ENCODE data around the gene PTPRN2. TPM values are rescaled to one million over a fixed set of nuclear protein-coding genes. Genes with fewer than 3 reads are reported as not detected.

The PTPRN2 gene
- total RNA-seq, 4 donors from 2014 or later, result 6.6 to 10.7 (median 8.2) TPM

DNA sequence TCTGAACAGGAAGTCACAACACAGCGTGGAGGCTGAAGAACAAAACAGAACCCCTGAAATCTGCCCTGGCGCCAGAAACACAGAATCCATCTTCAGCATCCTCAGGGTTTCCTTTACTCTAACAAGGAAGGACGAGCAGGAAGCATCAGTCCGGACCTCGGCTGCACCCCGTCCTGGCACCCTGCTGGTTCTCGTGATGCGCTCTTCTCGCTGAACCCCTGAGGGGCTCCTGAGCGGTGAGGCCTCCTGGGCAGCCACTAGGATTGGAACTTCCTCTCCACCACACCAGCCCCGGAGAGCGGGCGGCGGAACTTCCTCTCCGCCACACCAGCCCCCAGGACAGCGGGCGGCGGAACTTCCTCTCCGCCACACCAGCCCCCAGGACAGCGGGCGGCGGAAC lies 461.9 kb downstream of the PTPRN2 start:
- no peaks in the 10 kb centered on the region for H3K4me1 ChIP-seq
- no peaks in the 10 kb centered on the region for H3K36me3 ChIP-seq
- no peak for DNase-seq (ENCODE audit: low spot score in 2 of 2)
- no peaks in the 10 kb centered on the region for H3K27me3 ChIP-seq
- H3K27ac ChIP-seq, result no peak overlapping the region
- no peak for TF ChIP-seq POLR2A (IDR thresholded peaks at IDR 0.05)
- TF ChIP-seq, protein P1, sequence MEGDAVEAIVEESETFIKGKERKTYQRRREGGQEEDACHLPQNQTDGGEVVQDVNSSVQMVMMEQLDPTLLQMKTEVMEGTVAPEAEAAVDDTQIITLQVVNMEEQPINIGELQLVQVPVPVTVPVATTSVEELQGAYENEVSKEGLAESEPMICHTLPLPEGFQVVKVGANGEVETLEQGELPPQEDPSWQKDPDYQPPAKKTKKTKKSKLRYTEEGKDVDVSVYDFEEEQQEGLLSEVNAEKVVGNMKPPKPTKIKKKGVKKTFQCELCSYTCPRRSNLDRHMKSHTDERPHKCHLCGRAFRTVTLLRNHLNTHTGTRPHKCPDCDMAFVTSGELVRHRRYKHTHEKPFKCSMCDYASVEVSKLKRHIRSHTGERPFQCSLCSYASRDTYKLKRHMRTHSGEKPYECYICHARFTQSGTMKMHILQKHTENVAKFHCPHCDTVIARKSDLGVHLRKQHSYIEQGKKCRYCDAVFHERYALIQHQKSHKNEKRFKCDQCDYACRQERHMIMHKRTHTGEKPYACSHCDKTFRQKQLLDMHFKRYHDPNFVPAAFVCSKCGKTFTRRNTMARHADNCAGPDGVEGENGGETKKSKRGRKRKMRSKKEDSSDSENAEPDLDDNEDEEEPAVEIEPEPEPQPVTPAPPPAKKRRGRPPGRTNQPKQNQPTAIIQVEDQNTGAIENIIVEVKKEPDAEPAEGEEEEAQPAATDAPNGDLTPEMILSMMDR (IDR thresholded peaks at IDR 0.05), result no peak
- TF ChIP-seq EP300 (IDR thresholded peaks at IDR 0.05), result no peak
- WGBS, 2 donors, result 93 to 94% methylated on average over 10 to 16 of the region's 22 CpGs
- peaks cover 0 to 32% (median 0%) of the 10 kb centered on the region in 4 donors for H3K9me3 ChIP-seq
- no peak overlapping the region for H3K4me3 ChIP-seq

DNA sequence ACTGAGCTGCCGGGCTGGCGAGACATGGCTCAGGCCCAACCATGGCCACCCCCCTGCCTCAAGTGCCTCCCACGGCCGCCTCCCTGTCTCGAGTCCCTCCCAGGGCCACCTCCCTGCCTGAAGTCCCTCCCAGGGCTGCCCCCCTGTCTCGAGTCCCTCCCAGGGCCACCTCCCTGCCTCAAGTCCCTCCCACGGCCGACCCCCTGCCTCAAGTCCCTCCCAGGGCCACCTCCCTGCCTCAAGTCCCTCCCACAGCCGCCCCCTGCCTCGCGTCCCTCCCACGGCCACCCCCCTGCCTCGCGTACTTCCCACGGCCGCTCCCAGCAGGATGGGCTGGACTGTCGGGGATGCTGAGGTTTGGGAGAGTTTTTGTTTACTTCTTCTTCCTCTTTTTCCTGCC lies 462.5 kb downstream of the PTPRN2 start:
- H3K4me1 ChIP-seq, result no peaks in the 10 kb centered on the region
- no peak overlapping the region for H3K4me3 ChIP-seq
- TF ChIP-seq POLR2A (IDR thresholded peaks at IDR 0.05), result no peak
- TF ChIP-seq EP300 (IDR thresholded peaks at IDR 0.05), result no peak
- TF ChIP-seq, protein P1 (IDR thresholded peaks at IDR 0.05), result no peak
- 88% methylated on average over 17 of the region's 17 CpGs for WGBS, 2 donors
- DNase-seq (ENCODE audit: low spot score in 2 of 2), result no peak
- peaks cover 0 to 39% (median 0%) of the 10 kb centered on the region in 4 donors for H3K9me3 ChIP-seq
- H3K27ac ChIP-seq, result no peak overlapping the region
- H3K36me3 ChIP-seq, result no peaks in the 10 kb centered on the region
- H3K27me3 ChIP-seq, result no peaks in the 10 kb centered on the region

DNA sequence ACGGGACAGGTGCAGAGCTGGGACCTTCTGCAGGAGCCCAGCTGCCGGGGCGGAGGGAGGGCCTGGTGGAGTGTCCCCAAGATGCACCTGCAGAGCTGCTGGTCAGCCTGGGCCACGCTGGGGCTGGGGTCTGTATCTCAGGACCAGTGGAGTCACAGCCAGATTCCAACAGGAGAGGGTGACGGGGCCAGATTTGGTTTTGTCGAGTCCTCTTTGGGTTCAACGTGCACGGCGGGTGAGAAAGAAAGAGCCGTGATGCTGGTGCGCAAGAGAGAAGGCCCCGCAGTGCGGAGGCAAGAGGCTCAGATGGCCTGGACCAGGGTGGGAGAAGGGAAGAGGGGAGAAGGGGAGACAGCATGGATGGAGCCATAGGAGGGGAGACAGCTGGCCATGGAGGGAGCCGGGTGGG lies 462.9 kb downstream of the PTPRN2 start:
- no peak for DNase-seq (ENCODE audit: low spot score in 2 of 2)
- 86 to 88% methylated on average over 14 of the region's 14 CpGs for WGBS, 2 donors
- Histone ChIP-seq H3K27me3 (no peaks in the 10 kb centered on the region), H3K27ac (no peak overlapping the region), H3K36me3 (no peaks in the 10 kb centered on the region), H3K4me3 (no peak overlapping the region), H3K9me3 (peaks cover 0 to 43% (median 0%) of the 10 kb centered on the region in 4 donors), H3K4me1 (no peaks in the 10 kb centered on the region)
- no peak for TF ChIP-seq POLR2A (IDR thresholded peaks at IDR 0.05)

DNA sequence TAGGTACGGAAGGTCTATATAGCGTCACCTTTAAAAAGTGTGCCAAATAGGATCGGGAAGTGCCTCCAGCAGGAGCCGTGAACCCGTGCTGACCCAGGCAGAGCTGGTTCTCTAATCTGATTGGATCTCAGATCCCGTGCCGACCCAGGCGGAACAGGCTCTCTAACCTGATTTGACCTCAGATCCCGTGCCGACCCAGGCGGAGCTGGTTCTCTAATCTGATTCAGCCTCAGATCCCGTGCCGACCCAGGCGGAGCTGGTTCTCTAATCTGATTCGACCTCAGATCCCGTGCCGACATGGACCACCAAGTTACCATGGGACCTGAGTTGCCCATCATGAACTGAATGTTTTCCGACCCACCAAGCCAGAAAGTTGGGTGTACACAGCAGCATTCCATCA lies 463.9 kb downstream of the PTPRN2 start:
- no peak for TF ChIP-seq EP300 (IDR thresholded peaks at IDR 0.05)
- TF ChIP-seq, protein P1 (IDR thresholded peaks at IDR 0.05), result no peak
- no peak for TF ChIP-seq POLR2A (IDR thresholded peaks at IDR 0.05)

DNA sequence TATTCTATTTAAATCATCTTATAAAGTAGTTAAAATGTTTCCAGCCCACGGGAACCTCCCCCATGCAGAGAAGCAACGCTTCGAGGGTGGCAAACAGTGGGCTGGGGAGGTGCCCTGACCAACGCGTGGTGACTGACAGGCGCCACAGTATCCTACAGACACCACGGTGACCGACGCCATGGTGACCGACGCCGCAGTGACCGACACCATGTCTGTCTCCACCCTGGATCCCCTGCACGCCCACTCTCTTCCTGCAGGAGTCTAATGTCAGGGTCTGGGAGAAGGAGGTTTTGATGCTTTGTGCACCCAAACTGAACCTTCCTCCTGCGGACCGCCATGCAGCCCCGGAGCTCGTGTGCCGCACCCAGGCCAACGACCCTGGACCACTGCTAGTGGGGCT lies 464.4 kb downstream of the PTPRN2 start:
- DNase-seq (ENCODE audit: low spot score in 2 of 2), result no peak
- 94 to 95% methylated on average over 20 of the region's 20 CpGs for WGBS, 2 donors
- TF ChIP-seq, protein P1 (IDR thresholded peaks at IDR 0.05), result no peak
- TF ChIP-seq POLR2A (IDR thresholded peaks at IDR 0.05) (no peak), EP300 (IDR thresholded peaks at IDR 0.05) (no peak)
- H3K36me3 ChIP-seq, result no peaks in the 10 kb centered on the region
- no peak overlapping the region for H3K27ac ChIP-seq
- peaks cover 0 to 49% (median 5%) of the 10 kb centered on the region in 4 donors for H3K9me3 ChIP-seq
- no peaks in the 10 kb centered on the region for H3K27me3 ChIP-seq
- no peak overlapping the region for H3K4me3 ChIP-seq
- no peaks in the 10 kb centered on the region for H3K4me1 ChIP-seq

More for the DNA sequence above, 463.9 kb downstream of the PTPRN2 start:
- H3K27me3 ChIP-seq, result no peaks in the 10 kb centered on the region
- DNase-seq (ENCODE audit: low spot score in 2 of 2), result no peak
- WGBS, 2 donors, result 90 to 96% methylated on average over 18 of the region's 18 CpGs
- H3K36me3 ChIP-seq, result no peaks in the 10 kb centered on the region
- H3K27ac ChIP-seq, result no peak overlapping the region
- H3K4me3 ChIP-seq, result no peak overlapping the region
- no peaks in the 10 kb centered on the region for H3K4me1 ChIP-seq
- H3K9me3 ChIP-seq, result peaks cover 0 to 44% (median 2%) of the 10 kb centered on the region in 4 donors
